Measurements from ENCODE around the gene PIGC.

PIGC gene

GRCh38 chr1:172395576-172395975, 48.3 kb downstream of the PIGC start:
- Histone ChIP-seq H3K9me3 (ENCODE audit: control insufficient read depth, insufficient read depth, low read depth, low read length) (no peaks in the 10 kb centered on the region), H3K4me1 (ENCODE audit: control insufficient read depth, insufficient read depth, low read length) (no peaks in the 10 kb centered on the region), H3K4me3 (ENCODE audit: low read depth, low read length) (no peak overlapping the region), H3K36me3 (ENCODE audit: control insufficient read depth in 2 of 2, insufficient read depth in 1 of 2, low read length in 2 of 2) (no peaks in the 10 kb centered on the region), H3K27ac (ENCODE audit: extremely low read depth, low read depth, low read length) (no peak overlapping the region)
- ChIA-PET POLR2A (no interaction called here), CTCF (interaction anchor here (0.7 to 1.6 kb wide), 3 partner anchors 229 to 393 kb away, joined by 3 to 4 read pairs (median 3); no protein-coding TSS in a partner anchor)
- TF ChIP-seq ZNF776 (tag by site-specific recombination; IDR thresholded peaks at IDR 0.05; ENCODE audit: borderline replicate concordance) (no peak), ZNF140 (tag by site-specific recombination; IDR thresholded peaks at IDR 0.05) (no peak), ZNF624 (tag by site-specific recombination; IDR thresholded peaks at IDR 0.05) (no peak), ZNF18 (tag by site-specific recombination; IDR thresholded peaks at IDR 0.05) (no peak), ZNF133 (tag by site-specific recombination; IDR thresholded peaks at IDR 0.05) (no peak)

GRCh38 chr1:172394811-172395210, 49.1 kb downstream of the PIGC start:
- no peaks in the 10 kb centered on the region for H3K36me3 ChIP-seq (ENCODE audit: control insufficient read depth in 2 of 2, insufficient read depth in 1 of 2, low read length in 2 of 2)
- H3K9me3 ChIP-seq (ENCODE audit: control insufficient read depth, insufficient read depth, low read depth, low read length), result no peaks in the 10 kb centered on the region
- no peak overlapping the region for H3K4me3 ChIP-seq (ENCODE audit: low read depth, low read length)
- no peaks in the 10 kb centered on the region for H3K4me1 ChIP-seq (ENCODE audit: control insufficient read depth, insufficient read depth, low read length)
- no peak overlapping the region for H3K27ac ChIP-seq (ENCODE audit: extremely low read depth, low read depth, low read length)
- ChIA-PET CTCF (interaction anchor here (0.6 to 1.6 kb wide), 3 partner anchors 18 to 808 kb away, joined by 4 to 5 read pairs (median 4); no protein-coding TSS in a partner anchor), POLR2A (no interaction called here)
- TF ChIP-seq ZNF155 (tag by site-specific recombination; IDR thresholded peaks at IDR 0.05) (no peak), IKZF3 (tag by site-specific recombination; IDR thresholded peaks at IDR 0.05) (no peak), ZFP41 (tag by site-specific recombination; IDR thresholded peaks at IDR 0.05; ENCODE audit: borderline replicate concordance) (no peak), ZNF645 (tag by site-specific recombination; IDR thresholded peaks at IDR 0.05) (no peak), ZBTB7A (tag by site-specific recombination; IDR thresholded peaks at IDR 0.05; ENCODE audit: low read depth) (no peak), ZNF426 (tag by site-specific recombination; IDR thresholded peaks at IDR 0.05) (no peak), ZNF23 (tag by site-specific recombination; IDR thresholded peaks at IDR 0.05; ENCODE audit: borderline replicate concordance) (no peak), ZNF324 (tag by site-specific recombination; IDR thresholded peaks at IDR 0.05) (no peak), ZNF302 (tag by site-specific recombination; IDR thresholded peaks at IDR 0.05; ENCODE audit: low read depth) (no peak), ZNF776 (tag by site-specific recombination; IDR thresholded peaks at IDR 0.05; ENCODE audit: borderline replicate concordance) (no peak), PRDM4 (tag by site-specific recombination; IDR thresholded peaks at IDR 0.05) (no peak), ZNF585B (tag by site-specific recombination; IDR thresholded peaks at IDR 0.05) (no peak), ELK4 (IDR thresholded peaks at IDR 0.05; ENCODE audit: borderline replicate concordance, low read depth, low read length) (no peak), ZNF449 (tag by site-specific recombination; IDR thresholded peaks at IDR 0.05) (no peak), GLI4 (tag by site-specific recombination; IDR thresholded peaks at IDR 0.05) (no peak), ZNF354C (tag by site-specific recombination; IDR thresholded peaks at IDR 0.05; ENCODE audit: borderline replicate concordance, low read depth) (no peak)
